Karpas-422 (cell line): Measurements from ENCODE around the gene MOB3A. TPM values are rescaled to one million over a fixed set of nuclear protein-coding genes. Genes with fewer than 3 reads are reported as not detected.

Experiments
- DNase-seq: peaks from one replicate; pipeline ENCODE4 v3.0.0-alpha.2; 2015
- H2AFZ ChIP-seq: fragments of 200-600 bp; sonication (generic); 2 replicates; pipeline ENCODE4 v1.6.1; 2014; ENCODE audit warnings: antibody characterized with exemption, low read length, mixed read lengths
- H3K27ac ChIP-seq: fragments of 200-600 bp; sonication (generic); 2 replicates; pipeline ENCODE4 v1.5.1; 2014; ENCODE audit warnings: mild to moderate bottlenecking, low read length, moderate library complexity
- H3K27me3 ChIP-seq: fragments of 200-600 bp; sonication (generic); 2 replicates; pipeline ENCODE4 v1.6.1; 2014; ENCODE audit warnings: low read length, mixed read lengths
- H3K36me3 ChIP-seq: fragments of 200-600 bp; sonication (generic); 2 replicates; pipeline ENCODE4 v1.6.1; 2014; ENCODE audit warnings: low read length, mixed read lengths; ENCODE audit not compliant: insufficient read depth
- H3K4me1 ChIP-seq: fragments of 200-600 bp; sonication (generic); 2 replicates; pipeline ENCODE4 v1.6.1; 2014; ENCODE audit warnings: mild to moderate bottlenecking, low read length, mixed read lengths
- H3K4me2 ChIP-seq: fragments of 200-600 bp; sonication (generic); 2 replicates; pipeline ENCODE4 v1.6.1; 2014; ENCODE audit warnings: low read length, low read depth, mild to moderate bottlenecking; ENCODE audit not compliant: poor library complexity, severe bottlenecking
- H3K4me3 ChIP-seq: fragments of 200-600 bp; sonication (generic); 2 replicates; pipeline ENCODE4 v1.5.1; 2014; ENCODE audit warnings: mild to moderate bottlenecking, antibody characterized with exemption, low read length, mixed read lengths
- H3K79me2 ChIP-seq: fragments of 200-600 bp; sonication (generic); 2 replicates; pipeline ENCODE4 v1.6.1; 2014; ENCODE audit warnings: mild to moderate bottlenecking, low read length, mixed read lengths
- H3K9ac ChIP-seq: fragments of 200-600 bp; sonication (generic); 2 replicates; pipeline ENCODE4 v1.6.0; 2014; ENCODE audit warnings: low read length
- H3K9me2 ChIP-seq: fragments of 200-600 bp; sonication (generic), shearing (Covaris generic); replicated peaks from 2 replicates; pipeline ENCODE4 v1.6.0; 2014; ENCODE audit warnings: mild to moderate bottlenecking, low read length, moderate library complexity; ENCODE audit not compliant: insufficient read depth
- H3K9me3 ChIP-seq: fragments of 300-700, 200-600 bp; sonication (generic); 2 replicates; pipeline ENCODE4 v1.6.1; 2014; ENCODE audit warnings: low read length, mixed read lengths
- H4K20me1 ChIP-seq: fragments of 200-600 bp; sonication (generic); 2 replicates; pipeline ENCODE4 v1.6.1; 2014; ENCODE audit warnings: mild to moderate bottlenecking, antibody characterized with exemption, low read length, low read depth; ENCODE audit not compliant: insufficient read depth
- total RNA-seq: library from RNA; depleted of rRNA; stranded (reverse); fragments of >200 nt; shearing (Covaris generic); gene quantifications from 2 replicates; pipeline ENCODE4 v1.2.3, GENCODE V29; 2014; ENCODE audit warnings: low replicate concordance

Gene MOB3A
- total RNA-seq, 1 experiment from 2014 or later = 153 TPM

DNA sequence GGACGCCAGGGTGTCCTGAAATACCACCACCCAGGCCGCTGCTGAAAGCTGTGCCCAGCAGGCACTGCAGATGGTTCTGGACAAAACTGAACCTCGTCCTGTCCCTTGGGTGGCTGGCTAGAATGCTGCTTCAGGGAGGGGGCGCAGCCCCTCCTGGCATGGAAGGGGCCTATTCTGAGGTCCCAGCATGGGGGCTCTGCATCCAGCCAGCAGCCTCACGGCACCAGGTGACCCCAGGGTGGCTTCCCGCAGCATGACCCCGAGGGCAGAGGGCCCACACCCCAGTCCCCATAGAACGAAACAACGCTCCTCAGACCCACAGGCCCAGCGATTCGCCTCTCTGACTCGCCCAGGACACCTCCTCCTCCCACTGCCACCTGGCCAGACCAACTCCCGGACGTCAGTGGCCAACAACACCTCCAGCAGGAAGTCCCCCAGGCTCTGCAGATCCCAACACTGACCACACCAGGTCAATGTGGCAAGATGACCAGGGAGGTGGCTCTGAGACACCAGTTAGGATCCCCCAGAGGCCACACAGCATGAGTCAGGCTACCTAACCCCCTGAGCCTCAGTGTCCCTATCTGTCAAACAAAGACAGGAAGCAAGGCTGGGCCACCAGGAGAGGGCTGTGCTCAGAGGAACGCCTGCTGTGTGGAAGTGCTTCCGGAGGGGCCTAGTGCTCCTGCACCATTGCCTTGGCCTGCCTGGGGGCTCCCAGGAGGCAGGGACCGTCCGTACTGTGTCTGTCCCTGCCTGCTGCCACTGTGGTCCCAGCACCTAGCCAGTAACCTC lies 51.2 kb downstream of the MOB3A start:
- Histone ChIP-seq H3K27me3 (no peaks in the 10 kb centered on the region), H3K79me2 (peaks cover 30% of the 10 kb centered on the region), H3K27ac (peak overlapping the region; percentile 93), H2AFZ (no peak overlapping the region), H4K20me1 (peaks cover 79% of the 10 kb centered on the region), H3K4me2 (peak overlapping the region; percentile 92), H3K9me2 (no peaks in the 10 kb centered on the region), H3K9ac (peak overlapping the region; percentile 93), H3K4me3 (peak overlapping the region; percentile 84; the same call in 1 of the 2 replicates), H3K4me1 (peaks cover 98% of the 10 kb centered on the region), H3K36me3 (peaks cover 45% of the 10 kb centered on the region), H3K9me3 (no peaks in the 10 kb centered on the region)
- peak; percentile 73 for DNase-seq

DNA sequence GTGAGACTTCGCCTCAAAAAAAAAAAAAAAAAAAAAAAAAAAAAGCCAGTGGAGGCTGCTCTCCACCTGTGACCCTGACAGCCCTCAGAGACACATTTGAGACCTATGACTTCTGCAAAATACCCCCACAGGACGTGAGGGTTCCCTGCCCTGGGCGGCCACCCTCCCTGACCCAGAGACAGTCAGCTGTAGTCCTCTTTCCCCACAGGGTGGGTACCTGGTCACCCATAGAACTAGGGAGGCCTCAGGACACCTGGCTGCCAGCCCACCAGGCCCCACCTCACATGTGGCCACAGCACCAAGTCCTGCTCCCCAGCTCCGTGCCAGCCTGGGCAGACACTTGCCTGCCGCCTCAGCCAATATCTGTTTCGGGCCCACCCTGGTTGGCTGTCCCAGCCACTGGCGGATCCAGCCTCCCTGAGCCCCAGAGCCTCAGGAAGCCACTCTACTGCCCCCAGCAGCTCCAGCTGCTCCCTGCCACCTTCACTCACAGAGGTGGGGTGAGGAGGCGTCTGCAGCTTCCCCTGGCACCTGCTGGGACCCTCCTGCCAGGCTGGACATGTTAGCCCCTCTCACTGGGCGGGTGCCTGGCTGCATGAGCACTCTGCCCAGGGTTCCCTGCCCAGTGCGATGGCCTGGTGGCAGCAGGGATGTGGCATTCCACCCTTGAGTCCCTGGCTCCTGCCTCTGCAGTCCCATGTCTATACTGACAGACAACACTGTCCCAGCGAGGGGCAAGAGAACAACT lies 52.0 kb downstream of the MOB3A start:
- no peaks in the 10 kb centered on the region for H3K9me2 ChIP-seq
- no peaks in the 10 kb centered on the region for H3K9me3 ChIP-seq
- H3K4me3 ChIP-seq = peak overlapping the region; percentile 84; the same call in 1 of the 2 replicates
- peaks cover 98% of the 10 kb centered on the region for H3K4me1 ChIP-seq
- peaks cover 22% of the 10 kb centered on the region for H3K79me2 ChIP-seq
- peak overlapping the region; percentile 93 for H3K9ac ChIP-seq
- H2AFZ ChIP-seq = no peak overlapping the region
- no peaks in the 10 kb centered on the region for H3K27me3 ChIP-seq
- peak overlapping the region; percentile 93 for H3K27ac ChIP-seq
- peaks cover 45% of the 10 kb centered on the region for H3K36me3 ChIP-seq
- peaks cover 77% of the 10 kb centered on the region for H4K20me1 ChIP-seq
- peak; percentile 83 for DNase-seq
- H3K4me2 ChIP-seq = peak overlapping the region; percentile 92

DNA sequence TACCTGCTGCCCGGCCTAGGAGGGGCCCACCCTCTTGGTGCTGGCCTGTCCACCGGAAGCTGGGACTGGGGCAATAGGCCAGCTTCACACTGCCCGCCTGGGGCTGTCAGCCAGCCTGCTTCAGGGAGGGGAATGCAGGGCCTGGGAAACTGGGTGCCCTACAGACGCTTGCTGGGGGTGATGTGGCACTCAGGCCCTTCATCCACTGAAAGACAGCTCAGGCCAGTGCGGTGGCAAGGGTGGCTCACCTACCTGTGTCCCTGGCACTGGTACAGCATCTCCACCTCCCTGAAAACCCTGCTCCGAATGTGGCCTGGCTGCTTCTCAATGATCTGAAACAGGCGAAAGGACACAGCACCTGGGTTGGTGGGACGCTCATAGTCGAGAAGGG lies 52.9 kb downstream of the MOB3A start:
- peaks cover 68% of the 10 kb centered on the region for H4K20me1 ChIP-seq
- H3K9me3 ChIP-seq = no peaks in the 10 kb centered on the region

DNA sequence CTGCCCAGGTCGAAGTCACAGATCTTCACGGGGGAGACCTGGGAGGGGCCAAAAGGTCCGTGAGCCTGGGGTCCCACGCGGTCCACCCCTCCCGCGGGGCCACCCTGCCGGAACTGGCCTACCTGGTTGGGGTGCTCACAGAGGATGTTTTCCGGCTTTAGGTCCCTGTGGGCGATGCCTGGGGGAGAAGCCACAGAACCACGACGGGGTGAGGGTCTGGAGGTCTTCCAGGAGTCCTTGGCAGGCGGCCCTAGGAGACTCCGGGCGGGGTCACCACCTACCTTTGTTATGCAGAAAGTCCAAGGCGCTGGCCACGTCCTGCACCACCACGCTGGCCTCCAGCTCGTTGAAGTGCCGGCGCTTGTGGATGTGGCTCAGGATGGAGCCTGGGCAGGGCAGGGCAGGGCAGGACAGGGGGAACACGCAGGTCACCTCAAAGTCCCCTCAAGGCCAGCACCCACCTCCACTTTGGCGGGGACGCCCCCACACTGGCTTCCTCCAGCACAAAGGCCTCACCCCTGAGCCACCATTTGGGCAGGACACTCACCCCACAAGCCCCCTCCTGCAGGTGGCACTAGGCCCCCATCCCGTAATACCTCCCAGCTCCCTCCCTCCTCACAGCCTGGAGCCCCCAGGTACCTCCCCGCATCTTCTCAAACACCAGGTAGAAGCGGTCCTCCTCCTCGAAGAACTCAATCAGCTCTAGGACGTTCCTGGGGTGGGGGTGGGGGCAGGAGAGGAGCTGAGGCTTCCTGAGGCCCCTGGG lies 53.5 kb downstream of the MOB3A start:
- Histone ChIP-seq H3K27me3 (no peaks in the 10 kb centered on the region), H3K4me2 (peak overlapping the region; percentile 74), H3K4me1 (peaks cover 98% of the 10 kb centered on the region), H3K9me2 (no peaks in the 10 kb centered on the region), H3K27ac (peak overlapping the region; percentile 93), H3K9me3 (no peaks in the 10 kb centered on the region), H3K4me3 (peak overlapping the region; percentile 59), H4K20me1 (peaks cover 63% of the 10 kb centered on the region), H3K79me2 (peaks cover 7% of the 10 kb centered on the region; the same call in 1 of the 2 replicates), H3K9ac (peak overlapping the region; percentile 69), H2AFZ (no peak overlapping the region), H3K36me3 (peaks cover 42% of the 10 kb centered on the region)
- DNase-seq = peak; percentile 69

More for the DNA sequence above, 52.9 kb downstream of the MOB3A start:
- H3K9me2 ChIP-seq = no peaks in the 10 kb centered on the region
- no peak overlapping the region for H2AFZ ChIP-seq
- H3K79me2 ChIP-seq = peaks cover 13% of the 10 kb centered on the region
- H3K4me3 ChIP-seq = peak overlapping the region; percentile 59; the same call in 1 of the 2 replicates
- H3K4me1 ChIP-seq = peaks cover 98% of the 10 kb centered on the region
- peak overlapping the region; percentile 74 for H3K4me2 ChIP-seq
- H3K9ac ChIP-seq = peak overlapping the region; percentile 69
- DNase-seq = peak; percentile 54
- H3K36me3 ChIP-seq = peaks cover 42% of the 10 kb centered on the region
- H3K27me3 ChIP-seq = no peaks in the 10 kb centered on the region
- peak overlapping the region; percentile 93 for H3K27ac ChIP-seq

GRCh38 chr19:2041683-2042484 lies 54.2 kb downstream of the MOB3A start:
- peak overlapping the region; percentile 69 for H3K9ac ChIP-seq
- peaks cover 42% of the 10 kb centered on the region for H3K36me3 ChIP-seq
- no peaks in the 10 kb centered on the region for H3K9me3 ChIP-seq
- DNase-seq = peak; percentile 98
- H3K4me2 ChIP-seq = peak overlapping the region; percentile 74
- H4K20me1 ChIP-seq = peaks cover 56% of the 10 kb centered on the region
- no peak overlapping the region for H2AFZ ChIP-seq
- H3K4me1 ChIP-seq = peaks cover 96% of the 10 kb centered on the region
- H3K27me3 ChIP-seq = no peaks in the 10 kb centered on the region
- 0 out of 2 replicates have a peak, but pooled peaks cover 4% of the 10 kb centered on the region for H3K79me2 ChIP-seq
- H3K27ac ChIP-seq = peak overlapping the region; percentile 93
- H3K9me2 ChIP-seq = no peaks in the 10 kb centered on the region
- H3K4me3 ChIP-seq = peak overlapping the region; percentile 59

- H3K27me3 ChIP-seq = no peaks in the 10 kb centered on the region
- DNase-seq = no peak
- peaks cover 36% of the 10 kb centered on the region for H3K36me3 ChIP-seq
- H3K9me3 ChIP-seq = no peaks in the 10 kb centered on the region
- H4K20me1 ChIP-seq = peaks cover 50% of the 10 kb centered on the region
- H3K9ac ChIP-seq = peak overlapping the region; percentile 63
- H3K4me3 ChIP-seq = peak overlapping the region; percentile 57
- peak overlapping the region; percentile 73 for H3K4me2 ChIP-seq
- H3K79me2 ChIP-seq = no peaks in the 10 kb centered on the region
- peaks cover 91% of the 10 kb centered on the region for H3K4me1 ChIP-seq
- peak overlapping the region; percentile 93 for H3K27ac ChIP-seq
- H3K9me2 ChIP-seq = no peaks in the 10 kb centered on the region
- no peak overlapping the region for H2AFZ ChIP-seq
Observed at GRCh38 chr19:2041433-2041682, 54.8 kb downstream of the MOB3A start.

DNA sequence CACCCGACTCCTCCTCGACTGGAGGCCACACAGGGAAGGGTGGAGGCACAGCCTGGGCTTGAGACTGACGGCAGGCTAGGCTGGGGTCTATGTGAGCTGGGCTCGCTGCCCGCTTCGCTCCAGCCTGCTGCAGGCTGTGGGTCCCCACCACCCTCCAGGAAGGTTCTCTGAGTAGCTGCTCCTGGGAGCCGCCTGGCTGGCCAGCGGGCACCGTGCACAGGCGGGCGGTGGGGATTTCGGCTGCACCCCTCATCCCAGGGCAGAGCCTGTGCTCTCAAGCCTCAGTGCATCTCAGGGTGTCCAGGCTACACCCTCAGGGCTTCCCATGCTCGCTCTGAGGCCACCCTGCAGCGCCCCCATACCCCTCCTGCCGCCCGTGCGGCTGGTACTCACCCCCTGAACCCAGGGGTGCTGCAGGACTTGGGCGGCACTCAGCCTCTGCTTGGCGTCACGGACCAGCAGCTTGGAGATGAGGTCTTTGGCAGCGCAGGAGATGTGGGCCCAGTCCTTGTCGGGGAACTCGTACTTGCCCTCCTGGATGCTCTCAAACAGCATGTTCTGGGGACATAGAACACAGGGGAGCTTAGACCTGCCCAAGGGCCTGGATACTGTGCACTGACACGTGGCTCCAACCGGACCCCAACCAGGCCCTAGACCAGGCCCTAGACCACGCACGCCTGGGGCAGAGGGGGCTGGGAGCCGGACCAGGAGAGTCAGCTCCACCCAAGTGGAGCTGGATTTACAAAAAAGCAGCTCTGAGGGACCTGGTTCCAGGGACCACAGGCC lies 55.3 kb downstream of the MOB3A start:
- Histone ChIP-seq H3K4me2 (peak overlapping the region; percentile 73), H4K20me1 (peaks cover 45% of the 10 kb centered on the region), H3K9me3 (no peaks in the 10 kb centered on the region), H3K4me3 (peak overlapping the region; percentile 57), H3K36me3 (peaks cover 35% of the 10 kb centered on the region), H3K27ac (peak overlapping the region; percentile 93), H3K9me2 (no peaks in the 10 kb centered on the region), H3K79me2 (no peaks in the 10 kb centered on the region), H3K27me3 (no peaks in the 10 kb centered on the region), H2AFZ (no peak overlapping the region), H3K9ac (peak overlapping the region; percentile 63), H3K4me1 (peaks cover 86% of the 10 kb centered on the region)
- DNase-seq = peak; percentile 47
